Measurements from ENCODE around the gene RHEX. TPM values are rescaled to one million over a fixed set of nuclear protein-coding genes. Genes with fewer than 3 reads are reported as not detected.

RHEX gene
- total RNA-seq, 1 donor from 2014 or later: 0.29 TPM

- DNase-seq (ENCODE audit: low read depth): no peak
- TF ChIP-seq CTCF (conservative IDR thresholded peaks at IDR 0.05; ENCODE audit: low read depth, low read length): no peak
- no peak overlapping the region for H3K4me3 ChIP-seq (ENCODE audit: low read depth, low read length)
These were observed 13.7 kb upstream of the RHEX start for GRCh38 chr1:206039046-206039973.

- H3K4me3 ChIP-seq (ENCODE audit: low read depth, low read length): no peak overlapping the region
- DNase-seq (ENCODE audit: low read depth): no peak
- no peak for TF ChIP-seq CTCF (conservative IDR thresholded peaks at IDR 0.05; ENCODE audit: low read depth, low read length)
These were observed 12.6 kb upstream of the RHEX start for GRCh38 chr1:206040328-206040727.

- DNase-seq (ENCODE audit: low read depth): no peak
- no peak overlapping the region for H3K4me3 ChIP-seq (ENCODE audit: low read depth, low read length)
- no peak for TF ChIP-seq CTCF (conservative IDR thresholded peaks at IDR 0.05; ENCODE audit: low read depth, low read length)
These were observed 11.3 kb upstream of the RHEX start for GRCh38 chr1:206041640-206042039.

- no peak overlapping the region for H3K4me3 ChIP-seq (ENCODE audit: low read depth, low read length)
- no peak for DNase-seq (ENCODE audit: low read depth)
- no peak for TF ChIP-seq CTCF (conservative IDR thresholded peaks at IDR 0.05; ENCODE audit: low read depth, low read length)
These were observed 5.7 kb upstream of the RHEX start for GRCh38 chr1:206047271-206047670.

- H3K4me3 ChIP-seq (ENCODE audit: low read depth, low read length): peak overlapping the region; percentile 19
- peak; percentile 74 for DNase-seq (ENCODE audit: low read depth)
- no peak for TF ChIP-seq CTCF (conservative IDR thresholded peaks at IDR 0.05; ENCODE audit: low read depth, low read length)
These were observed 4.4 kb upstream of the RHEX start for GRCh38 chr1:206048582-206048981.

GRCh38 chr1:206049293-206049692 lies 3.7 kb upstream of the RHEX start:
- no peak for TF ChIP-seq CTCF (conservative IDR thresholded peaks at IDR 0.05; ENCODE audit: low read depth, low read length)
- DNase-seq (ENCODE audit: low read depth): no peak
- H3K4me3 ChIP-seq (ENCODE audit: low read depth, low read length): no peak overlapping the region
